Measurements from ENCODE around the gene SLC25A38. TPM values are rescaled to one million over a fixed set of nuclear protein-coding genes. Genes with fewer than 3 reads are reported as not detected.

SLC25A38 gene
- total RNA-seq, 1 donor from 2014 or later, result 20.6 TPM

- intact Hi-C loops (cut with DNase I), result no loop called here
- no peaks in the 10 kb centered on the region for H3K4me1 ChIP-seq
- TF ChIP-seq CTCF (IDR thresholded peaks at IDR 0.05) (no peak), POLR2AphosphoS5 (IDR thresholded peaks at IDR 0.05; ENCODE audit: insufficient read depth in 1 of 2, low read depth in 1 of 2) (no peak), POLR2A (IDR thresholded peaks at IDR 0.05) (no peak)
- no peaks in the 10 kb centered on the region for H3K36me3 ChIP-seq
- no peak overlapping the region for H3K27ac ChIP-seq
- no peaks in the 10 kb centered on the region for H3K9me3 ChIP-seq
- H3K27me3 ChIP-seq, result no peaks in the 10 kb centered on the region
- no peak overlapping the region for H3K4me3 ChIP-seq
- no peak for DNase-seq (ENCODE audit: extremely low spot score in 2 of 2)
Measured at GRCh38 chr3:39438880-39439279, 55.7 kb downstream of the SLC25A38 start.

- H3K4me3 ChIP-seq, result no peak overlapping the region
- H3K27me3 ChIP-seq, result no peaks in the 10 kb centered on the region
- TF ChIP-seq CTCF (IDR thresholded peaks at IDR 0.05) (no peak), POLR2AphosphoS5 (IDR thresholded peaks at IDR 0.05; ENCODE audit: insufficient read depth in 1 of 2, low read depth in 1 of 2) (no peak), POLR2A (IDR thresholded peaks at IDR 0.05) (no peak)
- no peak overlapping the region for H3K27ac ChIP-seq
- no peaks in the 10 kb centered on the region for H3K9me3 ChIP-seq
- H3K36me3 ChIP-seq, result no peaks in the 10 kb centered on the region
- intact Hi-C loops (cut with DNase I), result no loop called here
- DNase-seq (ENCODE audit: extremely low spot score in 2 of 2), result no peak
- H3K4me1 ChIP-seq, result no peaks in the 10 kb centered on the region
Measured at GRCh38 chr3:39440316-39440715, 57.1 kb downstream of the SLC25A38 start.

DNA sequence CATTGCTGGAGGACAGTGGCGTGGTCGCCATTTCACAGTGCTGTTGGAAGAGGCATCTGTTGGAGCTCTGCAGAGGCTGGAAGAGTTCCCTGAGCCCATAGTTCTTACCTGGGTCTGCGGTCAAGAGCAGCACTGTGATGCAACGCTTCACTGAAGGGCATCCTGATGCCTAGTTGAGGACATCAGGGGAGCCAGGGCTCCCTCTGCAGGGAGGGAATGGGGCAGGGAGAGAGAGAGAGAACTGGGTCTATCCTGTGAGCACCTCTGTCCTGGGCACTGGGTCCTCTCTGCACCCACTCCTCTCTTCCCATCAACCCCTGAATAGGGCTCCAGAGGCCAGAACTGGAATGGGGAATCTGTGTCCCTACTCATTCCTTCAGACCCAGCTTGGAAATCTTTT is 60.4 kb downstream of the SLC25A38 start:
- Histone ChIP-seq H3K9me3 (no peaks in the 10 kb centered on the region), H3K36me3 (no peaks in the 10 kb centered on the region), H3K4me1 (no peaks in the 10 kb centered on the region), H3K27me3 (no peaks in the 10 kb centered on the region), H3K4me3 (no peak overlapping the region), H3K27ac (no peak overlapping the region)
- intact Hi-C loops (cut with DNase I), result no loop called here
- TF ChIP-seq POLR2A (IDR thresholded peaks at IDR 0.05) (no peak), POLR2AphosphoS5 (IDR thresholded peaks at IDR 0.05; ENCODE audit: insufficient read depth in 1 of 2, low read depth in 1 of 2) (no peak), CTCF (IDR thresholded peaks at IDR 0.05) (no peak)
- DNase-seq (ENCODE audit: extremely low spot score in 2 of 2), result no peak

DNA sequence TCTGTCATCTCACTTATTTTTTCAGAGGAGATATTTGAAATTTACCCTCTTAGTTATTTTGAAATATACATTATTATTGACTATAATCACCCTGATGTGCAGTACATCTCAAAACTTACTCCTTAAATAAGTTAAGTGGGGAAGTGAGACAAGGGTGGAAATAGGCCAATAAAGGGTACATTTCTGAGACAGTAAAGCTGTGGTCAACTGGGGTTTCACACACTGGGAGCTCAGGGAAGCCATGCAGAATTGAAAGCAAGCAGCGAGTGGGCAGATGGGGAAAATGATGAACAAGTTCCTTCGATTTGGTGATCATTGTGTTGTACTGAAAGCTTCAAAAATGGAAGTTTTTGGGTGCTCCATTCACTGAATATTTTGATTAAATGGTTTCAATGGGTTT is 62.8 kb downstream of the SLC25A38 start:
- H3K27ac ChIP-seq, result no peak overlapping the region
- no peaks in the 10 kb centered on the region for H3K36me3 ChIP-seq
- no peak for DNase-seq (ENCODE audit: extremely low spot score in 2 of 2)
- H3K4me1 ChIP-seq, result no peaks in the 10 kb centered on the region
- intact Hi-C loops (cut with DNase I), result no loop called here
- no peaks in the 10 kb centered on the region for H3K9me3 ChIP-seq
- H3K27me3 ChIP-seq, result no peaks in the 10 kb centered on the region
- H3K4me3 ChIP-seq, result no peak overlapping the region
- no peak for TF ChIP-seq POLR2A (IDR thresholded peaks at IDR 0.05)
- no peak for TF ChIP-seq CTCF (IDR thresholded peaks at IDR 0.05)
- no peak for TF ChIP-seq POLR2AphosphoS5 (IDR thresholded peaks at IDR 0.05; ENCODE audit: insufficient read depth in 1 of 2, low read depth in 1 of 2)

DNA sequence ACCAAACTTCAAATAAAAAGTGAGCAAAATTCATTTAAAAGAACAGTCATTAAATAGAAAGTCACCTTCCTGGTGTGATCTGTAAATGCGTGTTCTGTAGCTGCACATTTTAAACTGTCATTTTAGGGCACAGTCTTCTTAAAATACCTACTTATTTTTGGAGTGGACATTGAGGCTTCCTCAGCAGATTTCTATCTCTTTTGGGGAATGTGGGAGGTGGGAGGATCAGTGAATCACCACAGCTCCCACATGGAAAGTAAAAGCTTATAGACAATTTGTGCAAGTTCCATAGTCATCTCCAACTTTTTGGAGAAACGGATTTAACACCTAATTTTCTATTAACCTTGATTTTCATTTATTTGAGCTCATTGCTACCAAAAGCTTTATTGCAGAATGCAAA is 63.3 kb downstream of the SLC25A38 start:
- Histone ChIP-seq H3K27ac (no peak overlapping the region), H3K4me3 (no peak overlapping the region), H3K9me3 (no peaks in the 10 kb centered on the region), H3K27me3 (no peaks in the 10 kb centered on the region), H3K36me3 (no peaks in the 10 kb centered on the region), H3K4me1 (no peaks in the 10 kb centered on the region)
- DNase-seq (ENCODE audit: extremely low spot score in 2 of 2), result no peak
- intact Hi-C loops (cut with DNase I), result no loop called here
- TF ChIP-seq POLR2AphosphoS5 (IDR thresholded peaks at IDR 0.05; ENCODE audit: insufficient read depth in 1 of 2, low read depth in 1 of 2) (no peak), CTCF (IDR thresholded peaks at IDR 0.05) (no peak), POLR2A (IDR thresholded peaks at IDR 0.05) (no peak)

Small RNA genes within 50 kb of the gene (small RNA-seq; reads per million reads assigned to genes)
- gene SNORA6 (not detected), gene SNORA62 (not detected)

Other genes with a start within 250 kb of the SLC25A38 start
- gene CSRNP1, start 229.8 kb upstream of the SLC25A38 start, total RNA-seq, result 99.7 TPM
- gene XIRP1, start 190.8 kb upstream of the SLC25A38 start, total RNA-seq, result not detected
- not detected for gene CX3CR1, start 103.3 kb upstream of the SLC25A38 start, total RNA-seq
- gene CCR8, start 53.7 kb upstream of the SLC25A38 start, total RNA-seq, result not detected
- 1,049 TPM for gene RPSA, start 23.4 kb downstream of the SLC25A38 start, total RNA-seq
- not detected for gene MOBP, start 84.3 kb downstream of the SLC25A38 start, total RNA-seq

Measured in vagina (tissue), 2 donors.